Measurements from ENCODE around the gene TCTN3.
A peak's percentile ranks its signal among the peaks of the same experiment; 100 is the strongest.
"Not testable (repeated sequence)": the region's sequence is repeated elsewhere in the genome, so short reads cannot be mapped to it uniquely, and the experiment has no call there.

The TCTN3 gene

GRCh38 chr10:95741807-95742467, 48.2 kb upstream of the TCTN3 start:
- H4K91ac ChIP-seq (ENCODE audit: low read length): no peak overlapping the region
- no peak overlapping the region for H2AK5ac ChIP-seq (ENCODE audit: low read length, severe bottlenecking)
- H3K23ac ChIP-seq (ENCODE audit: low read length in 2 of 2): peak overlapping the region in 1 of 2 experiments; percentile 68
- H4K8ac ChIP-seq (ENCODE audit: low read length): peak overlapping the region; percentile 81
- 16% methylated on average over 5 of the region's 6 CpGs for WGBS
- H3K27ac ChIP-seq (ENCODE audit: low read length, poor library complexity, severe bottlenecking): peak overlapping the region; percentile 13
- peak; percentile 75 for DNase-seq
- H3K36me3 ChIP-seq (ENCODE audit: control insufficient read depth in 1 of 2, insufficient read depth in 2 of 2, low read depth in 1 of 2, low read length in 2 of 2): no peaks in the 10 kb centered on the region
- no peak overlapping the region for H3K4me3 ChIP-seq (ENCODE audit: insufficient read depth in 1 of 2, low read depth in 1 of 2, low read length in 2 of 2)
- peak overlapping the region; percentile 77 for H2AFZ ChIP-seq (ENCODE audit: low read depth, low read length)
- no peaks in the 10 kb centered on the region for H3K27me3 ChIP-seq (ENCODE audit: control insufficient read depth in 1 of 2, insufficient read depth in 1 of 2, low read length in 2 of 2)
- H2BK12ac ChIP-seq (ENCODE audit: low read length in 2 of 2): peak overlapping the region in 1 of 2 experiments; percentile 52
- H3K4ac ChIP-seq (ENCODE audit: low read depth in 1 of 2, low read length in 2 of 2): peak overlapping the region; percentile 38 to 54
- no peaks in the 10 kb centered on the region for H3K79me1 ChIP-seq (replicated peaks; ENCODE audit: low read length, poor library complexity, severe bottlenecking)
- no peaks in the 10 kb centered on the region for H3K4me1 ChIP-seq (ENCODE audit: control insufficient read depth, insufficient read depth, low read depth, low read length)
- peak overlapping the region; percentile 59 to 84 for H3K18ac ChIP-seq (ENCODE audit: low read depth in 1 of 2, low read length in 2 of 2)
- no peaks in the 10 kb centered on the region for H3K9me3 ChIP-seq (ENCODE audit: control insufficient read depth, low read length)
- no peak overlapping the region for H2BK5ac ChIP-seq (ENCODE audit: low read depth, low read length, poor library complexity, severe bottlenecking)
- no peak overlapping the region for H3K9ac ChIP-seq (ENCODE audit: low read length)
- no peak overlapping the region for H2BK120ac ChIP-seq (ENCODE audit: low read depth, low read length)
- H3K14ac ChIP-seq (ENCODE audit: low read length in 2 of 2): no peak overlapping the region
- no peak overlapping the region for H2BK15ac ChIP-seq (ENCODE audit: low read depth, poor library complexity, severe bottlenecking)
- H3K4me2 ChIP-seq (ENCODE audit: low read length, poor library complexity, severe bottlenecking): no peak overlapping the region

- Histone ChIP-seq H3K14ac (ENCODE audit: low read length in 2 of 2) (no peak overlapping the region), H3K4me1 (ENCODE audit: control insufficient read depth, insufficient read depth, low read depth, low read length) (no peaks in the 10 kb centered on the region), H3K18ac (ENCODE audit: low read depth in 1 of 2, low read length in 2 of 2) (no peak overlapping the region), H2BK15ac (ENCODE audit: low read depth, poor library complexity, severe bottlenecking) (no peak overlapping the region), H2AK5ac (ENCODE audit: low read length, severe bottlenecking) (no peak overlapping the region), H2BK5ac (ENCODE audit: low read depth, low read length, poor library complexity, severe bottlenecking) (no peak overlapping the region), H3K9me3 (ENCODE audit: control insufficient read depth, low read length) (peaks cover 4% of the 10 kb centered on the region), H3K27ac (ENCODE audit: low read length, poor library complexity, severe bottlenecking) (no peak overlapping the region), H4K8ac (ENCODE audit: low read length) (no peak overlapping the region), H2BK12ac (ENCODE audit: low read length in 2 of 2) (no peak overlapping the region), H2AFZ (ENCODE audit: low read depth, low read length) (no peak overlapping the region), H3K9ac (ENCODE audit: low read length) (no peak overlapping the region), H2BK120ac (ENCODE audit: low read depth, low read length) (no peak overlapping the region), H4K91ac (ENCODE audit: low read length) (no peak overlapping the region), H3K36me3 (ENCODE audit: control insufficient read depth in 1 of 2, insufficient read depth in 2 of 2, low read depth in 1 of 2, low read length in 2 of 2) (no peaks in the 10 kb centered on the region), H3K4me2 (ENCODE audit: low read length, poor library complexity, severe bottlenecking) (no peak overlapping the region), H3K27me3 (ENCODE audit: control insufficient read depth in 1 of 2, insufficient read depth in 1 of 2, low read length in 2 of 2) (no peaks in the 10 kb centered on the region), H3K4me3 (ENCODE audit: insufficient read depth in 1 of 2, low read depth in 1 of 2, low read length in 2 of 2) (no peak overlapping the region), H3K23ac (ENCODE audit: low read length in 2 of 2) (no peak overlapping the region), H3K4ac (ENCODE audit: low read depth in 1 of 2, low read length in 2 of 2) (no peak overlapping the region), H3K79me1 (replicated peaks; ENCODE audit: low read length, poor library complexity, severe bottlenecking) (no peaks in the 10 kb centered on the region)
- WGBS: 86% methylated on average over 2 of the region's 3 CpGs
- DNase-seq: no peak
These were observed 45.3 kb upstream of the TCTN3 start for GRCh38 chr10:95739056-95739455.

- H3K36me3 ChIP-seq (ENCODE audit: control insufficient read depth in 1 of 2, insufficient read depth in 2 of 2, low read depth in 1 of 2, low read length in 2 of 2); H2BK120ac ChIP-seq (ENCODE audit: low read depth, low read length); H2AFZ ChIP-seq (ENCODE audit: low read depth, low read length); H2BK5ac ChIP-seq (ENCODE audit: low read depth, low read length, poor library complexity, severe bottlenecking); H2AK5ac ChIP-seq (ENCODE audit: low read length, severe bottlenecking); H3K9ac ChIP-seq (ENCODE audit: low read length); H3K4me1 ChIP-seq (ENCODE audit: control insufficient read depth, insufficient read depth, low read depth, low read length); H3K4me3 ChIP-seq (ENCODE audit: insufficient read depth in 1 of 2, low read depth in 1 of 2, low read length in 2 of 2); H3K27me3 ChIP-seq (ENCODE audit: control insufficient read depth in 1 of 2, insufficient read depth in 1 of 2, low read length in 2 of 2); H3K27ac ChIP-seq (ENCODE audit: low read length, poor library complexity, severe bottlenecking); H4K91ac ChIP-seq (ENCODE audit: low read length); DNase-seq; H3K23ac ChIP-seq (ENCODE audit: low read length in 2 of 2); H3K4me2 ChIP-seq (ENCODE audit: low read length, poor library complexity, severe bottlenecking); H3K14ac ChIP-seq (ENCODE audit: low read length in 2 of 2); H3K4ac ChIP-seq (ENCODE audit: low read depth in 1 of 2, low read length in 2 of 2); H4K8ac ChIP-seq (ENCODE audit: low read length); H2BK12ac ChIP-seq (ENCODE audit: low read length in 2 of 2); H2BK15ac ChIP-seq (ENCODE audit: low read depth, poor library complexity, severe bottlenecking); H3K18ac ChIP-seq (ENCODE audit: low read depth in 1 of 2, low read length in 2 of 2); H3K79me1 ChIP-seq (replicated peaks; ENCODE audit: low read length, poor library complexity, severe bottlenecking): not testable (repeated sequence)
- WGBS: 94% methylated on average over 6 of the region's 6 CpGs
- peaks cover 14% of the 10 kb centered on the region for H3K9me3 ChIP-seq (ENCODE audit: control insufficient read depth, low read length)
These were observed 39.2 kb upstream of the TCTN3 start for GRCh38 chr10:95732907-95733306.

GRCh38 chr10:95730233-95730632, 36.5 kb upstream of the TCTN3 start:
- no peak overlapping the region for H3K18ac ChIP-seq (ENCODE audit: low read depth in 1 of 2, low read length in 2 of 2)
- H3K14ac ChIP-seq (ENCODE audit: low read length in 2 of 2): no peak overlapping the region
- no peak overlapping the region for H3K4ac ChIP-seq (ENCODE audit: low read depth in 1 of 2, low read length in 2 of 2)
- H3K27me3 ChIP-seq (ENCODE audit: control insufficient read depth in 1 of 2, insufficient read depth in 1 of 2, low read length in 2 of 2): no peaks in the 10 kb centered on the region
- no peak overlapping the region for H3K23ac ChIP-seq (ENCODE audit: low read length in 2 of 2)
- no peak overlapping the region for H2BK12ac ChIP-seq (ENCODE audit: low read length in 2 of 2)
- no peak overlapping the region for H3K4me2 ChIP-seq (ENCODE audit: low read length, poor library complexity, severe bottlenecking)
- H3K79me1 ChIP-seq (replicated peaks; ENCODE audit: low read length, poor library complexity, severe bottlenecking): no peaks in the 10 kb centered on the region
- no peak overlapping the region for H2BK15ac ChIP-seq (ENCODE audit: low read depth, poor library complexity, severe bottlenecking)
- no peak overlapping the region for H4K8ac ChIP-seq (ENCODE audit: low read length)
- no peak overlapping the region for H3K4me3 ChIP-seq (ENCODE audit: insufficient read depth in 1 of 2, low read depth in 1 of 2, low read length in 2 of 2)
- H3K9me3 ChIP-seq (ENCODE audit: control insufficient read depth, low read length): peaks cover 14% of the 10 kb centered on the region
- H2AK5ac ChIP-seq (ENCODE audit: low read length, severe bottlenecking): no peak overlapping the region
- DNase-seq: no peak
- 92% methylated on average over 1 of the region's 1 CpG for WGBS
- H2BK120ac ChIP-seq (ENCODE audit: low read depth, low read length): no peak overlapping the region
- H3K4me1 ChIP-seq (ENCODE audit: control insufficient read depth, insufficient read depth, low read depth, low read length): no peaks in the 10 kb centered on the region
- H2BK5ac ChIP-seq (ENCODE audit: low read depth, low read length, poor library complexity, severe bottlenecking): no peak overlapping the region
- H4K91ac ChIP-seq (ENCODE audit: low read length): no peak overlapping the region
- no peak overlapping the region for H3K9ac ChIP-seq (ENCODE audit: low read length)
- no peaks in the 10 kb centered on the region for H3K36me3 ChIP-seq (ENCODE audit: control insufficient read depth in 1 of 2, insufficient read depth in 2 of 2, low read depth in 1 of 2, low read length in 2 of 2)
- H3K27ac ChIP-seq (ENCODE audit: low read length, poor library complexity, severe bottlenecking): no peak overlapping the region
- no peak overlapping the region for H2AFZ ChIP-seq (ENCODE audit: low read depth, low read length)

All from mesenchymal stem cell (in vitro differentiated cells and primary cell).